CD14-positive monocyte (primary cell): ENCODE measurements around the gene IBSP. TPM values are rescaled to one million over a fixed set of nuclear protein-coding genes. Genes with fewer than 3 reads are reported as not detected.

Experiments used
- DNase-seq, 3 donors: peaks; one replicate each; pipeline ENCODE4 v3.0.0-alpha.2; 2011 to 2022
- H2AFZ ChIP-seq: 2 replicates; pipeline ENCODE4 v1.6.0; 2012; ENCODE audit warnings: mild to moderate bottlenecking, low read depth, low read length, inconsistent platforms; ENCODE audit not compliant: insufficient read depth, poor library complexity, severe bottlenecking
- H3K27ac ChIP-seq, 2 donors: 1 replicate in 1 of 2; 2 replicates in 1 of 2; pipeline ENCODE4 v1.5.1; 2012 to 2013; ENCODE audit warnings: low read length in 2 of 2, control low read depth in 1 of 2, inconsistent platforms in 1 of 2, low read depth in 1 of 2, mild to moderate bottlenecking in 1 of 2
- H3K27me3 ChIP-seq, 2 donors: one replicate each; pipeline versions ENCODE4 v1.6.0 to v1.6.1; 2011 to 2013; ENCODE audit warnings: low read length in 2 of 2; ENCODE audit not compliant: control insufficient read depth in 2 of 2, insufficient read depth in 2 of 2
- H3K36me3 ChIP-seq, 2 donors: replicated peaks in 1 of 2; 1 replicate in 1 of 2; 2 replicates in 1 of 2; pipeline versions ENCODE4 v1.5.1 to v1.6.1; 2012 to 2013; ENCODE audit warnings: low read length in 2 of 2, control low read depth in 1 of 2, inconsistent platforms in 1 of 2, mild to moderate bottlenecking in 1 of 2; ENCODE audit not compliant: insufficient read depth in 2 of 2, control insufficient read depth in 1 of 2
- H3K4me1 ChIP-seq, 2 donors: 1 replicate in 1 of 2; 2 replicates in 1 of 2; pipeline versions ENCODE4 v1.5.1 to v1.6.1; 2012 to 2013; ENCODE audit warnings: low read length in 2 of 2, control low read depth in 1 of 2, inconsistent platforms in 1 of 2, mild to moderate bottlenecking in 1 of 2, moderate library complexity in 1 of 2; ENCODE audit not compliant: insufficient read depth in 2 of 2, control insufficient read depth in 1 of 2
- H3K4me2 ChIP-seq: replicated peaks from 2 replicates; pipeline ENCODE3; 2012; ENCODE audit warnings: low read length, moderate library complexity, mild to moderate bottlenecking; ENCODE audit not compliant: poor library complexity, severe bottlenecking; ENCODE audit errors: extremely low read depth
- H3K4me3 ChIP-seq, 3 experiments: fragments of 200-600 bp in 1 of 3; sonication (generic) in 1 of 3; replicated peaks in 1 of 3; 1 replicate in 2 of 3; 2 replicates in 1 of 3; pipeline ENCODE4 v1.5.1; 2011 to 2013; ENCODE audit warnings: low read length in 3 of 3, mild to moderate bottlenecking in 3 of 3, control low read depth in 2 of 3, low read depth in 2 of 3, inconsistent platforms in 1 of 3, moderate library complexity in 1 of 3
- H3K79me2 ChIP-seq: 2 replicates; pipeline ENCODE4 v1.6.0; 2012; ENCODE audit warnings: mild to moderate bottlenecking, control low read depth, inconsistent platforms, low read length, moderate library complexity; ENCODE audit not compliant: insufficient read depth
- H3K9ac ChIP-seq: 2 replicates; pipeline ENCODE4 v1.6.0; 2017; ENCODE audit warnings: low read length, mild to moderate bottlenecking; ENCODE audit not compliant: insufficient read depth, poor library complexity, severe bottlenecking
- H3K9me3 ChIP-seq, 2 donors: replicated peaks in 1 of 2; 1 replicate in 1 of 2; 2 replicates in 1 of 2; pipeline versions ENCODE4 v1.5.1 to v1.6.1; 2012 to 2013; ENCODE audit warnings: low read length in 2 of 2, control low read depth in 1 of 2; ENCODE audit not compliant: control insufficient read depth in 1 of 2, insufficient read depth in 1 of 2
- H4K20me1 ChIP-seq: 2 replicates; pipeline ENCODE4 v1.6.0; 2012; ENCODE audit warnings: mild to moderate bottlenecking, low read length, control low read depth, moderate library complexity; ENCODE audit not compliant: insufficient read depth
- H3K27ac Mint-ChIP-seq, 7 donors: one replicate each; pipeline ENCODE4 v1.8.0; 2020; ENCODE audit warnings: mild to moderate bottlenecking in 7 of 7, mixed read lengths in 7 of 7, moderate library complexity in 6 of 7, inconsistent platforms in 2 of 7
- H3K27me3 Mint-ChIP-seq, 3 donors: one replicate each; pipeline ENCODE4 v1.8.0; 2021 to 2022; ENCODE audit warnings: low read depth in 3 of 3, mild to moderate bottlenecking in 3 of 3, mixed read lengths in 3 of 3, moderate library complexity in 3 of 3, inconsistent platforms in 1 of 3
- H3K36me3 Mint-ChIP-seq, 2 donors: one replicate each; pipeline ENCODE4 v1.8.0; 2020; ENCODE audit warnings: mixed read lengths in 2 of 2, inconsistent platforms in 1 of 2, mild to moderate bottlenecking in 1 of 2
- H3K4me1 Mint-ChIP-seq: one replicate; pipeline ENCODE4 v1.8.0; 2020; ENCODE audit warnings: mild to moderate bottlenecking, mixed read lengths
- H3K4me3 Mint-ChIP-seq, 2 donors: one replicate each; pipeline ENCODE4 v1.8.0; 2020; ENCODE audit warnings: mild to moderate bottlenecking in 2 of 2, mixed read lengths in 2 of 2, moderate library complexity in 1 of 2
- H3K9me3 Mint-ChIP-seq, 7 donors: one replicate each; pipeline ENCODE4 v1.8.0; 2020 to 2022; ENCODE audit warnings: mixed read lengths in 7 of 7, mild to moderate bottlenecking in 6 of 7, moderate library complexity in 6 of 7, inconsistent platforms in 2 of 7
- CTCF ChIP-seq: fragments of 200-600 bp; IDR thresholded peaks from one replicate; pipeline ENCODE4 v1.8.0; 2022; ENCODE audit warnings: antibody characterized with exemption, mild to moderate bottlenecking
- WGBS: methylation state at CpG from one replicate; pipeline ENCODE4 v1.1.5; 2013; ENCODE audit warnings: missing lambda C conversion rate; ENCODE audit not compliant: insufficient coverage; 5-methylcytosine and 5-hydroxymethylcytosine counted together
- intact Hi-C, 2 donors: fragments of 100-400 bp; cut with micrococcal nuclease; formaldehyde crosslinking; loops; one replicate each; pipeline versions ENCODE4 v1.15.0 to v1.15.1; 2023
- polyA plus RNA-seq, 3 donors: library from polyadenylated mRNA; depleted of rRNA in 1 of 3; unstranded in 2 of 3; stranded (reverse) in 1 of 3; fragments of 300-500 nt in 2 of 3; fragments of >200 nt in 1 of 3; fragmentation: Illumina TruSeq in 2 of 3; gene quantifications; 1 replicate in 2 of 3; 2 replicates in 1 of 3; pipeline ENCODE4 v1.2.3, GENCODE V29; 2012 to 2021

The IBSP gene
- polyA plus RNA-seq, 3 donors: not detected

DNA sequence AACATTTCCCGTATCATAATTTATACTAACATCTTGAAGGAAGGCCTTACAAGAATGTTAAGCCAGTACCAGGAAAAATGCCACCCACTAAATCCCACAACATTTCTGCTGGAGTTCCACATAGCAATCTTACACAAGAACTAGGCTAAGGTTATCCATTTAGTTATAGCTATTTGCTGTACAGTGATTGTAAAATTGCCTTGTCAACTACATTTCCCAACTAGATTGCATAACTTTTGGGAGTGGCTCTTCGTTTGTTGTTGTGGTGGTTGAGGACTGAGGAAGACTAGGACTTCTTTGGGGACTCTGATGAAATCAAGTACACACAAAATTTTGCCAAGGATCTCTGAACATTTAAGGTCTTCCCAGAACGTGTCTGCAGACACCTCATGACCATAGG lies 8.0 kb downstream of the IBSP start:
- Histone ChIP-seq H3K27ac (peak overlapping the region in 1 of 2 donors; percentile 23), H3K36me3 (no peaks in the 10 kb centered on the region), H2AFZ (no peak overlapping the region), H3K4me1 (peaks cover 14 to 25% of the 10 kb centered on the region in 2 donors), H3K27me3 (no peaks in the 10 kb centered on the region), H3K4me3 (peak overlapping the region in 1 of 3 experiments; percentile 2), H3K4me2 (no peak overlapping the region), H3K9ac (no peak overlapping the region), H3K79me2 (no peaks in the 10 kb centered on the region), H4K20me1 (no peaks in the 10 kb centered on the region), H3K9me3 (peaks cover 5 to 9% of the 10 kb centered on the region in 2 donors)
- peaks cover 6 to 24% (median 10%) of the 10 kb centered on the region in 7 donors for H3K9me3 Mint-ChIP-seq
- H3K27me3 Mint-ChIP-seq: no peaks in the 10 kb centered on the region
- intact Hi-C loops: no loop called here
- H3K27ac Mint-ChIP-seq: peak overlapping the region in 6 of 7 donors; percentile 49 to 81 (median 74)
- peak overlapping the region in 1 of 2 donors; percentile 23 for H3K4me3 Mint-ChIP-seq
- H3K4me1 Mint-ChIP-seq: peaks cover 23% of the 10 kb centered on the region
- peak; percentile 31 to 72 (median 67) for DNase-seq
- WGBS: no CpG with 5 or more reads among the region's 3 CpGs
- no peak for TF ChIP-seq CTCF
- H3K36me3 Mint-ChIP-seq: no peaks in the 10 kb centered on the region

DNA sequence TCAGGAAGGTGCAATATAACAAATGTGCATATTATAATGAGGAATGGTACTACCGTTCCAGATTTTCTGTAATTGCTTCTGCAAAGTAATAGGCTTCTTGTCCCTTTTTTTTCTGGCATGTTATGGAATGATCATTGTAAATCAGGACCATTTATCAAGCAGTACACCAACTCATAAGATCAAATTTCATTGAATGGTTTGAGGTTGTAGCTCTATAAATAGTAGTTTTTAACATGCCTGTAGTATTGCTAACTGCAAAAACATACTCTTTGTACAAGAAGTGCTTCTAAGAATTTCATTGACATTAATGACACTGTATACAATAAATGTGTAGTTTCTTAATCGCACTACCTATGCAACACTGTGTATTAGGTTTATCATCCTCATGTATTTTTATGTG lies 12.6 kb downstream of the IBSP start:
- H3K36me3 Mint-ChIP-seq: no peaks in the 10 kb centered on the region

More for the DNA sequence above, 12.6 kb downstream of the IBSP start:
- H4K20me1 ChIP-seq: no peaks in the 10 kb centered on the region
- H3K4me2 ChIP-seq: no peak overlapping the region
- Mint-ChIP-seq H3K27me3 (peaks cover 0 to 1% (median 0%) of the 10 kb centered on the region in 3 donors), H3K4me3 (no peak overlapping the region), H3K9me3 (peaks cover 6 to 27% (median 13%) of the 10 kb centered on the region in 7 donors), H3K27ac (no peak overlapping the region), H3K4me1 (peaks cover 9% of the 10 kb centered on the region)
- H3K79me2 ChIP-seq: no peaks in the 10 kb centered on the region
- DNase-seq: no peak
- TF ChIP-seq CTCF: no peak
- H3K36me3 ChIP-seq: no peaks in the 10 kb centered on the region
- no peak overlapping the region for H2AFZ ChIP-seq
- no peak overlapping the region for H3K27ac ChIP-seq
- no peaks in the 10 kb centered on the region for H3K27me3 ChIP-seq
- no CpG with 5 or more reads among the region's 2 CpGs for WGBS
- no peak overlapping the region for H3K4me3 ChIP-seq
- no peak overlapping the region for H3K9ac ChIP-seq
- peaks cover 5% of the 10 kb centered on the region in 2 donors for H3K9me3 ChIP-seq
- H3K4me1 ChIP-seq: peaks cover 8 to 10% of the 10 kb centered on the region in 2 donors
- intact Hi-C loops: no loop called here
